Stimulated activated memory B cell treated with anti-CD40 and anti-IgM and Interleukin-4, amounts not matched to agents 10 μg/mL and 1 μg/mL and 100 μg/mL, for 72 hours (primary cell): Measurements from ENCODE around the gene LRTM1.

Experiments used
- ATAC-seq: fragments of 150-1000 bp; cut with Tn5 transposase; 2 replicates; pipeline ENCODE4 v1.10.0; 2021
- H3K27ac Mint-ChIP-seq: one replicate; pipeline ENCODE4 v1.8.0; 2022; ENCODE audit warnings: mild to moderate bottlenecking, mixed read lengths
- H3K27me3 Mint-ChIP-seq: one replicate; pipeline ENCODE4 v1.8.0; 2022; ENCODE audit warnings: mixed read lengths
- H3K36me3 Mint-ChIP-seq: one replicate; pipeline ENCODE4 v1.8.0; 2022; ENCODE audit warnings: mixed read lengths
- H3K4me1 Mint-ChIP-seq: one replicate; pipeline ENCODE4 v1.8.0; 2022; ENCODE audit warnings: mixed read lengths
- H3K4me3 Mint-ChIP-seq: one replicate; pipeline ENCODE4 v1.8.0; 2022; ENCODE audit warnings: mild to moderate bottlenecking, moderate library complexity, mixed read lengths
- H3K9me3 Mint-ChIP-seq: one replicate; pipeline ENCODE4 v1.8.0; 2022; ENCODE audit warnings: mixed read lengths

The LRTM1 gene

GRCh38 chr3:54916732-54917131 lies 11.1 kb downstream of the LRTM1 start:
- no peak for ATAC-seq
- Mint-ChIP-seq H3K36me3 (no peaks in the 10 kb centered on the region), H3K4me1 (no peaks in the 10 kb centered on the region), H3K27me3 (no peaks in the 10 kb centered on the region), H3K27ac (no peak overlapping the region), H3K9me3 (peaks cover 5% of the 10 kb centered on the region), H3K4me3 (no peak overlapping the region)

DNA sequence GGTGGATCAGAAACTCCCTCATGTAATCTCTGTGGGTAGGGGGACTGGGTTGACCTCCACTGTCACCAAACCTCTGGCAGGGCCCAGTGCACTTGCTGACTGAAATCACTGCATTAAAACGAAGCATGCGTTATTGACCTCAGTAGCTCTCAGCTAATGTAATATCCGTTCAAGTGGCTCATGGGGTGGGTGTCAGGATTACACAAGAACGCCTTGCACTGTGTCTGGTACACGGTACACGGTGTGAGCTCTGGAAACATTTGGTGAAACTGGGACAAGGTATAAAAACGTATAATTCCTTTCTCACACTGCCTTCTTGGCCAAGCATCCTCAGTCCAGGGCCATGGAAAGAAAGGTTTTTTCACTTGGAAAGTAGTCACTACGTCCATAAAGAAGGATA lies 11.9 kb downstream of the LRTM1 start:
- no peak overlapping the region for H3K27ac Mint-ChIP-seq
- H3K4me3 Mint-ChIP-seq: no peak overlapping the region
- H3K4me1 Mint-ChIP-seq: no peaks in the 10 kb centered on the region
- H3K36me3 Mint-ChIP-seq: no peaks in the 10 kb centered on the region
- H3K9me3 Mint-ChIP-seq: peaks cover 9% of the 10 kb centered on the region
- ATAC-seq: no peak
- no peaks in the 10 kb centered on the region for H3K27me3 Mint-ChIP-seq

GRCh38 chr3:54915181-54915580 lies 12.7 kb downstream of the LRTM1 start:
- Mint-ChIP-seq H3K36me3 (no peaks in the 10 kb centered on the region), H3K27me3 (no peaks in the 10 kb centered on the region), H3K4me3 (no peak overlapping the region), H3K27ac (no peak overlapping the region), H3K9me3 (peaks cover 9% of the 10 kb centered on the region), H3K4me1 (no peaks in the 10 kb centered on the region)
- no peak for ATAC-seq

GRCh38 chr3:54914180-54914579 lies 13.7 kb downstream of the LRTM1 start:
- Mint-ChIP-seq H3K4me3 (no peak overlapping the region), H3K27me3 (no peaks in the 10 kb centered on the region), H3K4me1 (no peaks in the 10 kb centered on the region), H3K27ac (no peak overlapping the region), H3K9me3 (peaks cover 9% of the 10 kb centered on the region), H3K36me3 (no peaks in the 10 kb centered on the region)
- no peak for ATAC-seq

DNA sequence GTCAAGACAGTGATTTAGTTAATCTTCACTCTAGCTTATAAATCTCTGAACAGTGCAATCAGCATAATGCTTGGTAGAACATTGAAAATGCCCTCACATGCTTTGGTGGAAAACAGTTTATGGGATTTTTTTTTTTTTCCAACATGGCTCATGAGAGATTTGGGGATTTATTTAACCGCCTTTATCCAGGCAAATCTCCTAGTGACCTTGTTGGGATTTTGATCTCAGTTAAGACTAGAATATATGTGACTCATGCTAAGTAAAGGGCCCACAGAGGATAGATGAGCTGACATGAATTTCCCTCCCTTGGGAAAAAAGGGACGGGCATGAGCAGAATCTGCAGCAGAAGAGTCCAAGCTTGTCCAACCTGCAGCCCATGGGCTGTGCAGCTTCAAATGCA lies 18.7 kb downstream of the LRTM1 start:
- ATAC-seq: no peak
- no peak overlapping the region for H3K27ac Mint-ChIP-seq
- no peaks in the 10 kb centered on the region for H3K36me3 Mint-ChIP-seq
- H3K9me3 Mint-ChIP-seq: peaks cover 9% of the 10 kb centered on the region
- no peak overlapping the region for H3K4me3 Mint-ChIP-seq
- H3K27me3 Mint-ChIP-seq: no peaks in the 10 kb centered on the region
- no peaks in the 10 kb centered on the region for H3K4me1 Mint-ChIP-seq

GRCh38 chr3:54906763-54907162 lies 21.1 kb downstream of the LRTM1 start:
- Mint-ChIP-seq H3K36me3 (no peaks in the 10 kb centered on the region), H3K4me1 (no peaks in the 10 kb centered on the region), H3K9me3 (peaks cover 7% of the 10 kb centered on the region), H3K27ac (no peak overlapping the region), H3K4me3 (no peak overlapping the region), H3K27me3 (no peaks in the 10 kb centered on the region)
- no peak for ATAC-seq

DNA sequence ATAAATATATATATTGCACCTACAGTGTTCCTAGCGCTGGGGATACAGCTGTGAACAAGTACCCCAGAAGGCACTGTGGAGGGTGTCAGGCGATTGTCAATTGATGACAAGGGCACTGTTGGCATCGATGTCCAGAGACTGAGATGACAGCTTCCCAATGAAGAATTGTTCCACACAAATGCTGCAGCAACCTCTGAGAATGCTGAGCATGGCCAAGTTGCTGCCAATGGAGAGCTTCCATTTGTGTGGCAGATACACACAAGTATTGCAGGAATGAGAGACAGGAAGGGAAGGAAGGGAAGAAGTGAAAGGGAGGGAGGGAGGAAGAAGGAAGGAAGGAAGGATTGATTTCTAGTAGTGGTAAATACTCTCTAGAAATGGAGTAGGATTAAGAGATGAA lies 21.9 kb downstream of the LRTM1 start:
- ATAC-seq: no peak
- H3K36me3 Mint-ChIP-seq: no peaks in the 10 kb centered on the region
- peaks cover 3% of the 10 kb centered on the region for H3K9me3 Mint-ChIP-seq
- no peaks in the 10 kb centered on the region for H3K27me3 Mint-ChIP-seq
- H3K27ac Mint-ChIP-seq: no peak overlapping the region
- H3K4me3 Mint-ChIP-seq: no peak overlapping the region
- no peaks in the 10 kb centered on the region for H3K4me1 Mint-ChIP-seq

DNA sequence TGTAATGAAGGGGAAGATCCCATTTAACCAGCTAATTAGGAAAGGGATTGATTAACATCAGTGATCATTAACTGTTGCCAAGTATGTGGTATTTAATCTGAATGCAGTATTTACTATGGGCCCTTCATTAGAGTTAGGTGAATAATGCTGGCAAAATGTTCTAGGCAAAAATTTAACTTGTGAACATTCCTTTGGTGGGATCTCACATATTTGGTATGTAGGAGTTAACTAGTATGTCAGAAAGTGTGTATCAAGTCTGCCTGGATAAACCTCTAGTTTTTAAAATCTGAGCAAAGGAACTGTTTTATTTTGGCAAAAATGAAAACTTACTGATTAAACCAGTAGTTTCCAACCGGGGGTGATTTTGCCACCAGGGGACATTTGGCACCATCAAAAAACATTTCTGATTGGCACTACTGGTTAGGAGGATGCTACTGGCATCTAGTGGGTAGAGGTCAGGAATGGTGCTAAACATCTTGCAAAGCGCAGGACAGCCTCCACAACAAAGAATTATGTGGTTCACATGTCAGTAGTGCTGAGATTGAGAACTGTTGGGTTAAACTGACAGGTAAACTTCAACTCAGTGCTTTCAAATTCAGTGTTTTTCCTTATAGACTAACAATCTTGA lies 22.5 kb downstream of the LRTM1 start:
- Mint-ChIP-seq H3K36me3 (no peaks in the 10 kb centered on the region), H3K4me3 (no peak overlapping the region), H3K27me3 (no peaks in the 10 kb centered on the region), H3K4me1 (no peaks in the 10 kb centered on the region), H3K9me3 (peaks cover 3% of the 10 kb centered on the region), H3K27ac (no peak overlapping the region)
- no peak for ATAC-seq

DNA sequence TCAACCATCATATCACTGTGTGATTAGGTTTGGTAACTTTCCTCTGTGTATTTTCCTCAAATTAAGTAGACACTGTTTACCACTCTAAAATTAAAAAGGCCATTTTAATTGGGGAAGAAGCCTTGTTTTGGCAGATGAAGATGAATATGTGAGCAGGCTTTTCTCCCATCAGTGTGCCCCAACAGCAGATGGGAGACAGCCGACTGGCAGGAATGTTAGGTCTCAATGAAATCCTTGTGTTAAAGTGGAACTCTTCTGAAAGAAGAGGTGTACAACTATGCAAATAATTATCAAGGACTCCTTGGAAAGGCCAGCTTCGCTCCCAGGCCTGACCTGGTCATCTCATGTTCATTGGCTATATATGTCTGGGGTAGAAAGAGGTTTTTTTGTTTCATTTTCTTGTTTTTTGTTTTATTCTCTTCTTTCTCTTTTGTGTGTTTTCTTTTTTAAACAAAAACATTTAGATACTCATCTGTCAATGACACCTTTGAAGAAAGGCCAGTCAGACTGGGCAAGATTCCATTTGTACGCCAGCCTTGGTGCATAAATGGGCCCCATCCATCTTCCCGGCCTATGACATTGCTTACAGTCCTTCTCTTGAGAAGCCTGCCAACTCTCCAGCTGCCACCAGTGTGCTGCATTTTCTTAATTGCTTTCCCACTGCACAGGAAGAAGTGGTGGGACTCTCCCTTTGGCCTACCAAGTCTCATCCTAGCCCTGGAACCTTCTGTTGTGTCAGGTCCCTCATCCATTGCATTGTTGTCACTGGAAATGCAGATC lies 25.8 kb downstream of the LRTM1 start:
- Mint-ChIP-seq H3K36me3 (no peaks in the 10 kb centered on the region), H3K9me3 (peaks cover 3% of the 10 kb centered on the region), H3K4me3 (no peak overlapping the region), H3K27ac (no peak overlapping the region), H3K27me3 (no peaks in the 10 kb centered on the region), H3K4me1 (no peaks in the 10 kb centered on the region)
- ATAC-seq: no peak

GRCh38 chr3:54900838-54901591 lies 26.8 kb downstream of the LRTM1 start:
- Mint-ChIP-seq H3K36me3 (no peaks in the 10 kb centered on the region), H3K27me3 (no peaks in the 10 kb centered on the region), H3K4me3 (no peak overlapping the region)

GRCh38 chr3:54899273-54899672 lies 28.6 kb downstream of the LRTM1 start:
- no peaks in the 10 kb centered on the region for H3K36me3 Mint-ChIP-seq
- H3K27ac Mint-ChIP-seq: no peak overlapping the region
- ATAC-seq: no peak
- H3K4me3 Mint-ChIP-seq: no peak overlapping the region
- H3K9me3 Mint-ChIP-seq: peaks cover 6% of the 10 kb centered on the region
- H3K4me1 Mint-ChIP-seq: no peaks in the 10 kb centered on the region
- no peaks in the 10 kb centered on the region for H3K27me3 Mint-ChIP-seq

More at GRCh38 chr3:54900838-54901591, 26.8 kb downstream of the LRTM1 start:
- ATAC-seq: no peak
- no peak overlapping the region for H3K27ac Mint-ChIP-seq
- no peaks in the 10 kb centered on the region for H3K4me1 Mint-ChIP-seq
- H3K9me3 Mint-ChIP-seq: peaks cover 4% of the 10 kb centered on the region

GRCh38 chr3:54897028-54897711 lies 30.7 kb downstream of the LRTM1 start:
- Mint-ChIP-seq H3K9me3 (peaks cover 3% of the 10 kb centered on the region), H3K27me3 (no peaks in the 10 kb centered on the region), H3K4me3 (no peak overlapping the region), H3K36me3 (no peaks in the 10 kb centered on the region), H3K4me1 (no peaks in the 10 kb centered on the region), H3K27ac (no peak overlapping the region)
- no peak for ATAC-seq

DNA sequence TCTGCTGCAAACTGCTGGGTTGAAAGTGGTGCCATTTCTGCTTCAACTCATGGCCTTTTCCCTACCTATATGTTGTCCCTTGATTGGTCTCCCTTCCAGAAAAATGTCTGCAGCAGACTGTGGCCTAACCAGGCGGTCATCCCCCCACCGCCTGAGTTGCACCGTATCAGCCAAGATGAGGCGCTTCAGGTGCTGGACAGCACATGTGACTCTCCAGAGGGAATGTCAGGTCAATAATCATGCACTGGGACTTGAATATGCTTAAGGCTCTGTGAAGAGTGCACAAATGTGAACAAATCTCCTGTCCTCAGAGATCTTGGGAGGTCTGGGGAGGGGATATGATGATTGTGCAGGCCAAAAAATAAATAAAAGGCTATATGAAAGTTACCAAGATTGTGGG lies 32.2 kb downstream of the LRTM1 start:
- no peaks in the 10 kb centered on the region for H3K36me3 Mint-ChIP-seq
- H3K4me1 Mint-ChIP-seq: no peaks in the 10 kb centered on the region
- peaks cover 3% of the 10 kb centered on the region for H3K9me3 Mint-ChIP-seq
- ATAC-seq: no peak
- H3K27ac Mint-ChIP-seq: no peak overlapping the region
- no peaks in the 10 kb centered on the region for H3K27me3 Mint-ChIP-seq
- H3K4me3 Mint-ChIP-seq: no peak overlapping the region

- Mint-ChIP-seq H3K4me3 (no peak overlapping the region), H3K4me1 (no peaks in the 10 kb centered on the region), H3K36me3 (no peaks in the 10 kb centered on the region), H3K9me3 (peaks cover 11% of the 10 kb centered on the region), H3K27ac (no peak overlapping the region), H3K27me3 (no peaks in the 10 kb centered on the region)
- ATAC-seq: no peak
Measured at GRCh38 chr3:54892168-54892567, 35.7 kb downstream of the LRTM1 start.

DNA sequence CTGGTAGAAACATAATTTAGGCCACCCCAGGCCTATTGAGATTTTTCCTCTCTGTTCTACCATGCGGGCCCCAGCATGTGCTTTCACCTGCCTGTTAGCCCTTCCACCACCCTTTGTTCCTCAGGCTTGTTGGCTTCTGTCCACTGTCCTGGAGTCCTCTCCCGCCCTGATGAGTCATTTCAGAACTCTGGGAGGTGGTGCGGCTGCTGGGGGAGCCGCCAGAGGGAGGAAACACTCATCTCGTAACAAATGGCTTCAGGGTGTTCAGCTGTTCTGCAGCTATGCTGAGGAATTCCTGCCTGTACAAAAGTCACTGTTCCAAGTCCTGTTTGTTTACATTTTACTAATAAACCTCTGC lies 36.3 kb downstream of the LRTM1 start:
- Mint-ChIP-seq H3K4me3 (no peak overlapping the region), H3K4me1 (no peaks in the 10 kb centered on the region), H3K27ac (no peak overlapping the region), H3K9me3 (peaks cover 11% of the 10 kb centered on the region), H3K36me3 (no peaks in the 10 kb centered on the region), H3K27me3 (no peaks in the 10 kb centered on the region)
- no peak for ATAC-seq
